ENCODE measurements around the gene GLOD5.

Gene GLOD5

GRCh38 chrX:48786341-48786800 lies 24.8 kb downstream of the GLOD5 start, which contains the start of gene GATA1:
Gene GATA1, plus strand, starts transcription at chrX:48786590. Its CDS starts 4,520 bp downstream, at chrX:48791110.
- no peaks in the 10 kb centered on the region for H3K4me1 ChIP-seq (ENCODE audit: control insufficient read depth, insufficient read depth, low read length)
- H3K36me3 ChIP-seq (ENCODE audit: control insufficient read depth in 2 of 2, insufficient read depth in 1 of 2, low read length in 2 of 2) = no peaks in the 10 kb centered on the region
- POLR2A ChIA-PET = no interaction called here
- CTCF ChIA-PET = no interaction called here
- H3K4me3 ChIP-seq (ENCODE audit: low read depth, low read length) = no peak within 1 kb of the TSS
- H3K9me3 ChIP-seq (ENCODE audit: control insufficient read depth, insufficient read depth, low read depth, low read length) = no peaks in the 10 kb centered on the region
- TF ChIP-seq ZNF555 (tag by site-specific recombination; conservative IDR thresholded peaks at IDR 0.05) (no peak), SP7 (tag by site-specific recombination; IDR thresholded peaks at IDR 0.05) (no peak), ZNF560 (tag by site-specific recombination; IDR thresholded peaks at IDR 0.05; ENCODE audit: borderline replicate concordance) (no peak)
- no peak within 1 kb of the TSS for H3K27ac ChIP-seq (ENCODE audit: extremely low read depth, low read depth, low read length)

- H3K27ac ChIP-seq (ENCODE audit: extremely low read depth, low read depth, low read length) = no peak overlapping the region
- H3K4me3 ChIP-seq (ENCODE audit: low read depth, low read length) = no peak overlapping the region
- H3K4me1 ChIP-seq (ENCODE audit: control insufficient read depth, insufficient read depth, low read length) = no peaks in the 10 kb centered on the region
- TF ChIP-seq ZNF202 (tag by site-specific recombination; IDR thresholded peaks at IDR 0.05; ENCODE audit: borderline replicate concordance) (no peak), ZNF174 (tag by site-specific recombination; IDR thresholded peaks at IDR 0.05) (no peak), ZNF830 (tag by site-specific recombination; IDR thresholded peaks at IDR 0.05; ENCODE audit: low read depth) (no peak), ZNF514 (tag by site-specific recombination; IDR thresholded peaks at IDR 0.05) (no peak), ZNF155 (tag by site-specific recombination; IDR thresholded peaks at IDR 0.05) (no peak), GFI1B (tag by site-specific recombination; IDR thresholded peaks at IDR 0.05) (no peak), ZNF280C (tag by site-specific recombination; IDR thresholded peaks at IDR 0.05) (no peak), ZBTB49 (tag by site-specific recombination; IDR thresholded peaks at IDR 0.05; ENCODE audit: low read depth) (no peak)
- no peaks in the 10 kb centered on the region for H3K36me3 ChIP-seq (ENCODE audit: control insufficient read depth in 2 of 2, insufficient read depth in 1 of 2, low read length in 2 of 2)
- POLR2A ChIA-PET = no interaction called here
- CTCF ChIA-PET = no interaction called here
- no peaks in the 10 kb centered on the region for H3K9me3 ChIP-seq (ENCODE audit: control insufficient read depth, insufficient read depth, low read depth, low read length)
These were observed 25.4 kb downstream of the GLOD5 start for GRCh38 chrX:48786825-48787504.

GRCh38 chrX:48787505-48788443 lies 26.2 kb downstream of the GLOD5 start:
- Histone ChIP-seq H3K4me3 (ENCODE audit: low read depth, low read length) (no peak overlapping the region), H3K36me3 (ENCODE audit: control insufficient read depth in 2 of 2, insufficient read depth in 1 of 2, low read length in 2 of 2) (no peaks in the 10 kb centered on the region), H3K9me3 (ENCODE audit: control insufficient read depth, insufficient read depth, low read depth, low read length) (no peaks in the 10 kb centered on the region), H3K27ac (ENCODE audit: extremely low read depth, low read depth, low read length) (no peak overlapping the region), H3K4me1 (ENCODE audit: control insufficient read depth, insufficient read depth, low read length) (no peaks in the 10 kb centered on the region)
- ChIA-PET POLR2A (no interaction called here), CTCF (interaction anchor here (0.7 kb wide), 1 partner anchor 18 kb away, joined by 6 read pairs; no protein-coding TSS in a partner anchor)
- TF ChIP-seq KLF9 (tag by site-specific recombination; IDR thresholded peaks at IDR 0.05; ENCODE audit: low read depth) (no peak), ZNF433 (tag by site-specific recombination; IDR thresholded peaks at IDR 0.05; ENCODE audit: low read depth) (no peak)

Data from HEK293 (cell line).